IMR-90 (cell line): ENCODE results near the gene PALMD. TPM values are rescaled to one million over a fixed set of nuclear protein-coding genes. Genes with fewer than 3 reads are reported as not detected.

Experiments
- ATAC-seq: fragments of 200-7000 bp; cut with Tn5 transposase; 2 replicates; pipeline ENCODE4 v1.9.1; 2020; ENCODE audit warnings: low read depth, mild to moderate bottlenecking, moderate library complexity
- BruUV-seq: library from RNA; stranded (reverse); fragments of 400-500 nt; replicated peaks from 2 replicates; lab custom pipeline; 2021; lab: Mats Ljungman, UMichigan
- CTCF ChIA-PET: fragments of 300-600 bp; formaldehyde crosslinking; extraction: SDS; loops from one replicate; lab custom pipeline; 2021; ENCODE audit warnings: antibody characterized with exemption; lab: Yijun Ruan, JAX
- POLR2A ChIA-PET: fragments of 300-600 bp; sonication (Branson Sonifier 250); formaldehyde crosslinking; loops from one replicate; lab custom pipeline; 2022; ENCODE audit warnings: antibody characterized with exemption; ENCODE audit not compliant: unreplicated experiment; lab: Charles Lee
- DNase-seq: peaks from one replicate; pipeline ENCODE4 v3.0.0; 2013
- H2AFZ ChIP-seq: replicated peaks from 2 replicates; pipeline ENCODE3; 2013; ENCODE audit warnings: low read length, mild to moderate bottlenecking; ENCODE audit not compliant: poor library complexity
- H2AK5ac ChIP-seq: 2 replicates; pipeline ENCODE4 v1.6.1; 2013; ENCODE audit warnings: low read depth, low read length, inconsistent platforms
- H2AK9ac ChIP-seq: replicated peaks from 2 replicates; pipeline ENCODE3; 2013; ENCODE audit warnings: mild to moderate bottlenecking, low read depth, low read length, moderate library complexity; ENCODE audit not compliant: poor library complexity
- H2BK120ac ChIP-seq: 2 replicates; pipeline ENCODE4 v1.6.1; 2013; ENCODE audit warnings: low read depth, low read length, inconsistent platforms
- H2BK15ac ChIP-seq: 3 replicates; pipeline ENCODE4 v1.6.1; 2013; ENCODE audit warnings: low read depth, low read length, inconsistent platforms
- H2BK20ac ChIP-seq: 2 replicates; pipeline ENCODE4 v1.6.1; 2013; ENCODE audit warnings: low read depth, mild to moderate bottlenecking, inconsistent platforms, low read length, moderate library complexity
- H2BK5ac ChIP-seq: 2 replicates; pipeline ENCODE4 v1.6.1; 2013; ENCODE audit warnings: mild to moderate bottlenecking, low read depth, low read length, inconsistent platforms; ENCODE audit not compliant: poor library complexity, severe bottlenecking
- H3K14ac ChIP-seq: replicated peaks from 2 replicates; pipeline ENCODE4 v1.6.1; 2013; ENCODE audit warnings: low read depth, low read length, inconsistent platforms
- H3K18ac ChIP-seq: 2 replicates; pipeline ENCODE4 v1.6.1; 2013; ENCODE audit warnings: low read depth, low read length, control low read depth
- H3K23ac ChIP-seq: 2 replicates; pipeline ENCODE4 v1.6.1; 2013; ENCODE audit warnings: low read depth, low read length, inconsistent platforms
- H3K27ac ChIP-seq: 2 replicates; pipeline ENCODE4 v1.5.1; 2013; ENCODE audit warnings: mild to moderate bottlenecking, control low read depth, low read length; ENCODE audit not compliant: insufficient read depth
- H3K27me3 ChIP-seq: 2 replicates; pipeline ENCODE4 v1.6.1; 2013; ENCODE audit warnings: low read length; ENCODE audit not compliant: control insufficient read depth, insufficient read depth
- H3K36me3 ChIP-seq: 2 replicates; pipeline ENCODE4 v1.6.1; 2013; ENCODE audit warnings: low read length, mixed read lengths; ENCODE audit not compliant: control insufficient read depth, insufficient read depth
- H3K4ac ChIP-seq: 2 replicates; pipeline ENCODE4 v1.6.1; 2013; ENCODE audit warnings: low read depth, low read length, inconsistent platforms
- H3K4me1 ChIP-seq: 2 replicates; pipeline ENCODE4 v1.6.1; 2013; ENCODE audit warnings: low read length, mixed read lengths; ENCODE audit not compliant: control insufficient read depth, insufficient read depth
- H3K4me2 ChIP-seq: 2 replicates; pipeline ENCODE4 v1.6.1; 2013; ENCODE audit warnings: low read depth, mild to moderate bottlenecking, control low read depth, low read length, moderate library complexity
- H3K4me3 ChIP-seq: 2 replicates; pipeline ENCODE4 v1.5.1; 2013; ENCODE audit warnings: low read depth, mild to moderate bottlenecking, control low read depth, low read length, moderate library complexity; ENCODE audit not compliant: insufficient read depth
- H3K56ac ChIP-seq: 2 replicates; pipeline ENCODE4 v1.6.1; 2013; ENCODE audit warnings: low read length, inconsistent platforms; ENCODE audit not compliant: insufficient read depth; ENCODE audit errors: extremely low read depth
- H3K79me1 ChIP-seq, 2 experiments: 2 replicates each; pipeline ENCODE4 v1.6.1; 2013; ENCODE audit warnings: low read length in 2 of 2, inconsistent platforms in 1 of 2, low read depth in 1 of 2
- H3K9ac ChIP-seq: 2 replicates; pipeline ENCODE4 v1.6.1; 2013; ENCODE audit warnings: low read depth, low read length, control low read depth
- H3K9me1 ChIP-seq: 2 replicates; pipeline ENCODE4 v1.6.1; 2013; ENCODE audit warnings: low read length, inconsistent platforms; ENCODE audit not compliant: insufficient read depth
- H3K9me3 ChIP-seq: 2 replicates; pipeline ENCODE4 v1.6.1; 2013; ENCODE audit warnings: low read length; ENCODE audit not compliant: control insufficient read depth, insufficient read depth
- H4K20me1 ChIP-seq: 2 replicates; pipeline ENCODE4 v1.6.1; 2013; ENCODE audit warnings: low read length, inconsistent platforms; ENCODE audit not compliant: insufficient read depth
- H4K5ac ChIP-seq: 2 replicates; pipeline ENCODE4 v1.6.1; 2013; ENCODE audit warnings: mild to moderate bottlenecking, low read depth, low read length, control low read depth
- H4K8ac ChIP-seq, 2 experiments: 2 replicates each; pipeline ENCODE4 v1.6.1; 2013; ENCODE audit warnings: low read depth in 2 of 2, low read length in 2 of 2, control low read depth in 1 of 2, inconsistent platforms in 1 of 2
- H4K91ac ChIP-seq: 2 replicates; pipeline ENCODE4 v1.6.1; 2013; ENCODE audit warnings: low read depth, low read length, inconsistent platforms; ENCODE audit not compliant: insufficient read depth
- CEBPB ChIP-seq: IDR thresholded peaks from 2 replicates; pipeline ENCODE4 v1.6.1; 2012; ENCODE audit warnings: low read depth, low read length, improper control_type of control experiment
- MAFK ChIP-seq: IDR thresholded peaks from 2 replicates; pipeline ENCODE4 v1.6.1; 2012; ENCODE audit warnings: low read depth, low read length, improper control_type of control experiment
- MAZ ChIP-seq: IDR thresholded peaks from 2 replicates; pipeline ENCODE4 v1.6.1; 2012; ENCODE audit warnings: low read depth, mild to moderate bottlenecking, low read length, improper control_type of control experiment, moderate library complexity, borderline replicate concordance
- POLR2A ChIP-seq: IDR thresholded peaks from 2 replicates; pipeline ENCODE4 v1.6.1; 2012; ENCODE audit warnings: mild to moderate bottlenecking, low read depth, low read length
- RAD21 ChIP-seq: IDR thresholded peaks from 2 replicates; pipeline ENCODE4 v1.6.1; 2012; ENCODE audit warnings: low read length, improper control_type of control experiment
- RCOR1 ChIP-seq: IDR thresholded peaks from 2 replicates; pipeline ENCODE4 v1.6.1; 2012; ENCODE audit warnings: mild to moderate bottlenecking, low read length, improper control_type of control experiment; ENCODE audit not compliant: insufficient replicate concordance
- RFX5 ChIP-seq: IDR thresholded peaks from 2 replicates; pipeline ENCODE4 v1.8.0; 2012; ENCODE audit warnings: low read depth, mild to moderate bottlenecking, low read length, moderate library complexity
- SMC3 ChIP-seq: fragments of 150-350 bp; IDR thresholded peaks from 2 replicates; pipeline ENCODE4 v1.6.1; 2016; ENCODE audit warnings: low read depth, mild to moderate bottlenecking, antibody characterized with exemption, low read length, moderate library complexity
- WGBS, 2 experiments: methylation state at CpG; one replicate each; pipeline versions ENCODE4 v1.1.5 to v1.1.7; 2013; ENCODE audit warnings: missing lambda C conversion rate in 2 of 2; ENCODE audit not compliant: insufficient read length in 1 of 2; ENCODE audit errors: extremely low coverage in 2 of 2; 5-methylcytosine and 5-hydroxymethylcytosine counted together
- dilution Hi-C: fragments of 300-500 bp; cut with HindIII; formaldehyde crosslinking; loops from one replicate; pipeline ENCODE4 v1.14.3; 2018; ENCODE audit warnings: low sequenced_read_pairs; ENCODE audit not compliant: unreplicated experiment
- in situ Hi-C: fragments of 300-500 bp; cut with MboI; formaldehyde crosslinking; loops from 3 replicates; pipeline ENCODE4 v1.14.3; 2019; ENCODE audit warnings: low sequenced_read_pairs, inconsistent platforms, mixed read lengths
- intact Hi-C: fragments of 100-400 bp; cut with micrococcal nuclease; formaldehyde crosslinking; loops from 2 replicates; pipeline ENCODE4 v1.10.0; 2022
- polyA plus RNA-seq, 3 experiments: library from polyadenylated mRNA; depleted of rRNA; stranded (reverse); fragments of >200 nt; gene quantifications; 2 replicates each; pipeline ENCODE4 v1.2.3, GENCODE V29; 2012; ENCODE audit warnings: low replicate concordance in 1 of 3
- total RNA-seq: library from RNA; depleted of rRNA; stranded (reverse); fragments of >200 nt; gene quantifications from 2 replicates; pipeline ENCODE4 v1.2.3, GENCODE V29; 2012

The PALMD gene
- total and polyA plus RNA-seq, 2 of the 4 experiments (the other 2 are of a cell fraction) = 0.51 to 0.72 TPM

DNA sequence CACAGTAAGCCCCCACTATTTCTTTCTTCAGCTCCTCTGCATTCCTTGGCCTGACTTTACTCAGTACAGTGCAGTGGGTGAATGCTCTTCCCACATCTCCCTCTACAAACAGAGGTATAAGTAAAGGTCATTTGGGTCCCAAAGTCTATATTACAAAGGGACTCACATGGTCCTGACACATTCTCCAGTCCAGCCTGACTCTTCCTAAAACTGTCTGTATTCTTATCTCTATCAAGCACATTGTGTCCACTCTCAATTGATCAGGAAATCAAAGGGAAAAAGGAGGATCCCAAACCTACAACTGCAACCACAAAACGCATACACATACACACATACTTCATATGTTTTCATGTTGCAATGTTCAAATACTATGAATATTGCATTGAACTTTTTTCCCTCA is 71.1 kb downstream of the PALMD start:
- Histone ChIP-seq H3K36me3 (no peaks in the 10 kb centered on the region), H2BK120ac (no peak overlapping the region), H3K27me3 (no peaks in the 10 kb centered on the region), H4K5ac (no peak overlapping the region), H3K14ac (no peak overlapping the region), H3K23ac (no peak overlapping the region), H2AFZ (no peak overlapping the region), H4K8ac (no peak overlapping the region), H4K20me1 (no peaks in the 10 kb centered on the region), H3K4me3 (no peak overlapping the region), H2AK5ac (no peak overlapping the region), H3K56ac (no peak overlapping the region), H3K27ac (no peak overlapping the region), H3K4me1 (no peaks in the 10 kb centered on the region), H3K18ac (no peak overlapping the region), H3K9me1 (no peaks in the 10 kb centered on the region), H3K4ac (no peak overlapping the region), H3K9me3 (no peaks in the 10 kb centered on the region), H4K91ac (no peak overlapping the region), H2BK15ac (no peak overlapping the region), H3K79me1 (no peaks in the 10 kb centered on the region), H2BK5ac (no peak overlapping the region), H3K4me2 (no peak overlapping the region), H2BK20ac (no peak overlapping the region), H2AK9ac (no peak overlapping the region), H3K9ac (no peak overlapping the region)
- ATAC-seq (no peak), DNase-seq (no peak)
- intact Hi-C loops = no loop called here
- WGBS, 2 experiments = no CpG with 5 or more reads among the region's 1 CpG
- no TSS peak for BruUV-seq
- ChIA-PET CTCF (no interaction called here), POLR2A (no interaction called here)
- in situ Hi-C loops = no loop called here
- TF ChIP-seq CEBPB = no peak
- TF ChIP-seq MAFK = no peak
- no peak for TF ChIP-seq RAD21
- TF ChIP-seq POLR2A = no peak
- no peak for TF ChIP-seq SMC3
- no peak for TF ChIP-seq RFX5
- TF ChIP-seq MAZ = no peak
- no peak for TF ChIP-seq RCOR1
- dilution Hi-C loops = no loop called here
